ENCODE results near the gene SYNDIG1.

SYNDIG1 gene

DNA sequence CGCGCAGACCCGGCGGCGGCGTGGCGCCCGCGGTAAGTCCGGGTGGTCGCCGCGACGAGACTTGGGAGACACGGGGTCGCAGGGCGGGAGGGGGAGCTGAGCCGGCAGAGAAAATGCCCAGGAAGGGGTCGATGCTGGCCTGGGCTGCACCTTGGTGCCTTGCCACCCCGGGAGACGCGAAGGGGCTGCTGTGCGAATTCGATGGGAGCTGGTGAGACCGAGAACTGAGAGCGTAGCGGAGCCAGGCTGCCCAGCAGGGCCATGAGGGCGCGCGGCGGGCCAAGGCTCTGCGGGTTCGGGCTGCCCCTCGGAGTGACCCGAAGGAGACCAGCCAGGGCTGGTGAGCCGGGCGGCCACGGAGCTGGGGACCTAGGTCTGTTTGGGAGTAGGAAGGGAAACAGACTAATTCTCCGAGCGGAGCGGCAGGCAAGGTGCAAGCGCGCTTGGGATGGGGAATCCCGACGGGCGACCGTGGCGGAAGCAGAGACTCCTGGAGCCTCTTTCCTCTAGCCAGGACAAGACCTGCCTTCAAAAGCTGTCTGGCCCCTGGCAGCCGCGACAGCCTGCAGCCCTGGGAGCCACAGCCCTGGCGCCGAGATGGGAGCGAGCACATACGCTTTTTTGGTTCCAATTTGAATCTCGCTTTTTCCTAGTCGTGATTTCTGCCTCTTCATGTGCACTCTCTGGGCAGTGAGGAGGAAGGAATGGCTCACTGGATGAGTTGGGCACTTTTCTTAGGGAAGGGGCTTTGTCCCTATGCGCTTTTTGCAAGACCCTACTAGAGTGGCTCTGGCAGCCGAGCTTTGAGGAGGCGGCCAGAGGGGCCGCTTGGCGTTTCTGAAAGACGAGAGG is 691 bp downstream of the SYNDIG1 start:
- ChIA-PET CTCF (no interaction called here), POLR2A (no interaction called here)
- DNase-seq (ENCODE audit: extremely low spot score) = no peak
- TF ChIP-seq, protein P1, sequence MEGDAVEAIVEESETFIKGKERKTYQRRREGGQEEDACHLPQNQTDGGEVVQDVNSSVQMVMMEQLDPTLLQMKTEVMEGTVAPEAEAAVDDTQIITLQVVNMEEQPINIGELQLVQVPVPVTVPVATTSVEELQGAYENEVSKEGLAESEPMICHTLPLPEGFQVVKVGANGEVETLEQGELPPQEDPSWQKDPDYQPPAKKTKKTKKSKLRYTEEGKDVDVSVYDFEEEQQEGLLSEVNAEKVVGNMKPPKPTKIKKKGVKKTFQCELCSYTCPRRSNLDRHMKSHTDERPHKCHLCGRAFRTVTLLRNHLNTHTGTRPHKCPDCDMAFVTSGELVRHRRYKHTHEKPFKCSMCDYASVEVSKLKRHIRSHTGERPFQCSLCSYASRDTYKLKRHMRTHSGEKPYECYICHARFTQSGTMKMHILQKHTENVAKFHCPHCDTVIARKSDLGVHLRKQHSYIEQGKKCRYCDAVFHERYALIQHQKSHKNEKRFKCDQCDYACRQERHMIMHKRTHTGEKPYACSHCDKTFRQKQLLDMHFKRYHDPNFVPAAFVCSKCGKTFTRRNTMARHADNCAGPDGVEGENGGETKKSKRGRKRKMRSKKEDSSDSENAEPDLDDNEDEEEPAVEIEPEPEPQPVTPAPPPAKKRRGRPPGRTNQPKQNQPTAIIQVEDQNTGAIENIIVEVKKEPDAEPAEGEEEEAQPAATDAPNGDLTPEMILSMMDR (IDR thresholded peaks at IDR 0.05; ENCODE audit: control extremely low read depth, extremely low read depth, low read depth, missing control alignments) = no peak

DNA sequence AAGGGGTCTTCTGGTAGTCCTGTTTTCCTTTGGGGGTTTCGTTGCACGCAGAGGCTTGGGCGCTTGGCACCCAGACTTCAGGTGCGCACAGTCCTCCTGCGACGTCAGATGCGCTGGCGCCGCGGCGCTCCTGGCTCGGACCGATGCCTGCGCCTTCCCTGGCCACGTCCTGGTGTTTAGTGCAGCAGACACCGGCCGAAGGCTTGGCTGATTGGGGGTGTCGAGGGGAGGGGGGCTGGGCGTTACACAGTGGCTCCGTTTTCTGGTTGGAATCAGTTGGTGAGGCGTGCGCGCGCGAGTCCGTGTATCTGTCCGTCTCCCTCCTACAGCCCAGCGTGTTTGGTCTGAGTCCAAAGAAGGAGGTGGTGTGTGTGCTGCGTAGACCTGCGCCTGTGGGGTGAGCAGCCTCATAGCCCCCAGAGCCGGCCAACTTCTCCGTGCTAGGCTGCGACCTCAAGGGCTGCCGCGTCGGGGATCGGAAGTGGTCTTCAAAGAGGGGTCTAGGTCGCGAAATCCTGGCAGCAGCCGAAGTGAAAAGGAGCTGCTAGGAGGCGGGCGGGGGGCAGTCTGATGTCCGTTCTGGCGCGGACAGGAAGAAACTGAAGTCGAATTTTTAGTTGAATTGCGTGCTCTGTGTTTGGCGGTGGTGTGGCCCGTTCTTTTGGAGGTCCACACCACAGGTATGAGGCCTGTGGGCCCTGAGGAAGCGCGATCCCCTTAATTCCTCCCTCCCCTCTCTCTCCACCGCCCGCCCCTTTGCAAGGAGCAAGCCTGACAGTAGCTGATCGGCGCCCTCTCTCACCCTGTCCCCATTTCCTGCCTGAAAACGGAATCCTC is 1.5 kb downstream of the SYNDIG1 start:
- ChIA-PET POLR2A (no interaction called here), CTCF (no interaction called here)
- TF ChIP-seq, protein P1 (IDR thresholded peaks at IDR 0.05; ENCODE audit: control extremely low read depth, extremely low read depth, low read depth, missing control alignments) = no peak
- no peak for DNase-seq (ENCODE audit: extremely low spot score)

DNA sequence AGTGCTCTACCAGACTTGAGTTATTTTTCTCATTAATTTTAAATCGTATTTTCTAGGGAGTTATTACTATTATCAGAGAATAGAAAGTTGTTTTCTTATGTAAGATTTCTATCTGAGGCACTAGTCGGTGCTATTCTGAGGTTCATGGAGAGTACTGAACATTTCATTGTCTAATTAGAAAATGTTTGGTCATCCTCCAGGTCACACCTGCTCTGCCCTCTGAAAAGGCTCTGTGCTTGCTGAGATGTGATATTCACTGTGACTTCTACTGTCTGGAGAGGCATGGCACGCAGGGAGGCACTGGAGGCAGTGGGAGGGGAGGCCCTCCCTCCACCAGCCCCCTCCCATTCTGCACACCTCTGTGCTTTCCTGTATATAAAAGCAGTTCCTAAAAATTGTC is 3.0 kb downstream of the SYNDIG1 start:
- ChIA-PET CTCF (no interaction called here), POLR2A (no interaction called here)
- no peak for DNase-seq (ENCODE audit: extremely low spot score)
- TF ChIP-seq, protein P1 (IDR thresholded peaks at IDR 0.05; ENCODE audit: control extremely low read depth, extremely low read depth, low read depth, missing control alignments) = no peak

DNA sequence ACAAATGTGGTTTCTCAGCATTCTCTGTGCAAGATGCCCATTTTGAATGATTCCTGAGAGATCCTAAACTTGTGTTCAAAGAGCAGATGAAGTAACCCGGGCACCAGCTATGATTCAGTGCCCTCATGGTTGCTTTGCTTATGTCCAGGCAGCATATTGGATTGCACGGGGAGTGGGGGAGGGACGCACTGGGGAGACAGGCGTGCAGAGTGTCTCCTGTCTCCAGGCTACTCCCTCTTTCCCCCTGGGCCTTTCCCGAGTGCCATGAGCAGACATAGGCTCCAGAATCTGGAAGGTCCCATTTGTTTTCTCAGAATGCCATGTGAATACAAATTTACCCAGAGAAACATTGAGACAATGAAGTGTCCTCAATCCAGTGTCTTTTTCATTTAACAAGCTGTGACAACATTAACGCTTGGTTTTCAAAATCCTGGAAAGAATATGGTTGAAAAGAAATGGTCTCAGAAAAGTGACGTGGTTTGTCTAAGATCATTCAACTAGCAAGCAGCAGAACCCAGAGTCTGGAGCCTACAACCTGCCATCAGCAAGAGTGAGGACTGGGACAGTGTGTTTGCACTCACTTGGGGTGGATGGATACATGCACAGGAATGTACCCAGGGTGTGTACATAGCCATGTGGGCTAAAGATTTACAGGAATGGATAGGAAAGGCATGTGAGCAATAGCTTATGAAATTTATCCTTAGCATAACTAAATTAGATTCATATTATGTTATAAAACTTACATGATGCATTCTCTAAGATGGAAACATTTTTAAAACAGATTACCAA is 4.2 kb downstream of the SYNDIG1 start:
- no peak for DNase-seq (ENCODE audit: extremely low spot score)
- TF ChIP-seq, protein P1 (IDR thresholded peaks at IDR 0.05; ENCODE audit: control extremely low read depth, extremely low read depth, low read depth, missing control alignments) = no peak
- CTCF ChIA-PET = no interaction called here
- POLR2A ChIA-PET = no interaction called here

DNA sequence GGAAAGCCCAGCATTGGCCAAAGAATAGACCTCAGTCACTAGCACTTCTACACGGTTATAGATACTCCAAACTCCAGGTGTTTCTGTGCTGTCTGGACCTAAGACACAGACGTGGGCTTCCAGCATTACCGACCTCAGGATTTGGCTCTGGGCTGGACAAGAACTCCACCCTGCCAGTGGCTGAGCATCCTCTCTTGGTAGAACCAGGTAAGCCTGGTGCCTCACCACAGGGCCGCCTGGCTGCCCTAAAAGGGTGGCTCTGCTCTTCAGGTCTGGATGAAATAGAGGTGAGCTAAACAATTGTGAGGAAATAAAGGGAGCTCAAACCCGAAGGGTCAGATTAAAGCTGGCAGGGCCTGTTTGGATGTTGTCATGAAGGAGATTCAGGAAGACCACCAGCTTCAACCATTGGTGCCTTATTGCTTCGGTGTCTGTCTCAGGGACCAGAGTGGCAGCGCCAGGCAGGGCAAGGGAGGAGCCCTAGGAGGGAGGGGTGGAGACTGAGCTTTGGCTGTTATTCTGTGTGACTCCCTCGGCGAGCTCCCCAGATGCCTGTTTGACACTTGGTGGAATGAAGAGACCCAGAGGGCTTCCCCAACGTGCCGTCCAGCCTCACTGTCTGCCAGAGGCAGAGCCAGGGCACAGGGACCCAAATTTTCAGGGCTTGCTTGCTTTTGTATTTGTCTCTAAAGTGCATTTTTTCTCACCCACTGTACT is 8.6 kb downstream of the SYNDIG1 start:
- ChIA-PET CTCF (no interaction called here), POLR2A (no interaction called here)
- TF ChIP-seq, protein P1 (IDR thresholded peaks at IDR 0.05; ENCODE audit: control extremely low read depth, extremely low read depth, low read depth, missing control alignments) = no peak
- no peak for DNase-seq (ENCODE audit: extremely low spot score)

DNA sequence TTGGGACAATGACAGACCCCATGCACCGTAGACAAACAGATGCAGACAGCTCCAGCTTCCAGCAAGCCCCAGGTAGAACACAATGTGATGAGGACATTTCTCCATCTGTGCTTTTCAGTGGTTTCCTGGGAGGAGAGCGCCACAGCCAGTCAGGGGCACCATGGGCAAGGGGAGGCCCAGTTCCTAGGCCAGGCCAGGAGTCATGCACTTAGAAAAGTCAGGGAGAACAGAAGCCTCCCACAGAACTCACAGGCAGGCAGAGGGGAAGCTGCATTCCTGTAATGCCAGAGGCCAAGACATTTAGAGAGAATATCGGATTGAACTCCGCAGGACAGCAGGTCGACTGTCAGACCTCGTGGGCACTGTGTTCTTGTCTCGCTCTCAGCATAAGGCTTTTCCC is 9.2 kb downstream of the SYNDIG1 start:
- TF ChIP-seq, protein P1 (IDR thresholded peaks at IDR 0.05; ENCODE audit: control extremely low read depth, extremely low read depth, low read depth, missing control alignments) = no peak
- no peak for DNase-seq (ENCODE audit: extremely low spot score)
- ChIA-PET POLR2A (no interaction called here), CTCF (no interaction called here)

Data from GM10248 (cell line).